A549 (cell line): ENCODE data around the gene RBSN. TPM values are rescaled to one million over a fixed set of nuclear protein-coding genes. Genes with fewer than 3 reads are reported as not detected.
A peak's percentile ranks its signal among the peaks of the same experiment; 100 is the strongest.

Experiments used
- ATAC-seq, 2 experiments: fragments of 200-7000 bp in 1 of 2; fragments of >200 bp in 1 of 2; cut with Nextera tagmentation in 1 of 2; cut with Tn5 transposase in 1 of 2; 3 replicates each; pipeline versions ENCODE4 v1.8.0 to v1.9.1; 2018 to 2020; ENCODE audit warnings: mild to moderate bottlenecking in 1 of 2, moderate library complexity in 1 of 2
- CTCF ChIA-PET: fragments of 300-600 bp; sonication (Branson Sonifier 250); formaldehyde crosslinking; extraction: SDS; loops from one replicate; lab custom pipeline; 2021; ENCODE audit warnings: antibody characterized with exemption, inconsistent platforms; lab: Yijun Ruan, JAX
- POLR2A ChIA-PET: fragments of 350-600 bp; formaldehyde crosslinking; extraction: SDS; loops from one replicate; lab custom pipeline; 2021; ENCODE audit warnings: antibody characterized with exemption, inconsistent platforms; lab: Yijun Ruan, JAX
- DNase-seq, 2 experiments: peaks; one replicate each; pipeline versions ENCODE4 v3.0.0 to v3.0.0-alpha.2; 2011 to 2016; ENCODE audit warnings: low read depth in 1 of 2, low spot score in 1 of 2
- FAIRE-seq: peaks from 2 replicates; lab custom pipeline; 2011; peaks lifted over from hg19 to GRCh38; lab: Jason Lieb, UNC
- H3K27ac ChIP-seq, 2 experiments: fragments of >200 bp; sonication (Bioruptor Twin); formaldehyde crosslinking; 3 replicates each; pipeline ENCODE4 v1.5.1; 2016 to 2017
- H3K4me1 ChIP-seq: fragments of >200 bp; sonication (Bioruptor Twin); formaldehyde crosslinking; 3 replicates; pipeline ENCODE4 v1.6.1; 2016
- H3K4me2 ChIP-seq: fragments of >200 bp; sonication (Bioruptor Twin); formaldehyde crosslinking; 3 replicates; pipeline ENCODE4 v1.6.1; 2016
- H3K4me3 ChIP-seq: fragments of >200 bp; sonication (Bioruptor Twin); formaldehyde crosslinking; 3 replicates; pipeline ENCODE4 v1.5.1; 2016
- H3K9me3 ChIP-seq: fragments of >200 bp; sonication (Bioruptor Twin); formaldehyde crosslinking; 3 replicates; pipeline ENCODE4 v1.6.1; 2016
- CHD4 ChIP-seq: fragments of 200-600 bp; sonication (generic); IDR thresholded peaks from 2 replicates; pipeline ENCODE4 v1.6.1; 2016; ENCODE audit warnings: antibody characterized with exemption, mild to moderate bottlenecking, borderline replicate concordance
- EHMT2 ChIP-seq: fragments of 200-600 bp; sonication (generic); IDR thresholded peaks from 2 replicates; pipeline ENCODE4 v1.6.1; 2016; ENCODE audit warnings: antibody characterized with exemption, low read depth, mild to moderate bottlenecking, moderate library complexity
- EP300 ChIP-seq, 2 experiments: fragments of >200 bp; sonication (Bioruptor Twin); formaldehyde crosslinking; IDR thresholded peaks; 2 replicates in 1 of 2; 3 replicates in 1 of 2; pipeline ENCODE4 v1.6.1; 2016 to 2017
- FOXS1 ChIP-seq: fragments of 250-450 bp; sonication (Bioruptor Pico); IDR thresholded peaks from 2 replicates; pipeline ENCODE4 v1.5.0; 2020; ENCODE audit warnings: mild to moderate bottlenecking, moderate library complexity
- GATA3 ChIP-seq: IDR thresholded peaks from 2 replicates; pipeline ENCODE4 v1.6.1; 2012; ENCODE audit warnings: borderline replicate concordance
- HDAC2 ChIP-seq: fragments of 200-600 bp; sonication (generic); IDR thresholded peaks from 2 replicates; pipeline ENCODE4 v1.6.1; 2016
- KDM1A ChIP-seq: fragments of 200-600 bp; sonication (generic); IDR thresholded peaks from 2 replicates; pipeline ENCODE4 v1.6.1; 2016; ENCODE audit warnings: low read depth, mild to moderate bottlenecking
- KDM5A ChIP-seq: fragments of 200-600 bp; sonication (generic); IDR thresholded peaks from 2 replicates; pipeline ENCODE4 v1.6.1; 2016; ENCODE audit warnings: antibody characterized with exemption, mild to moderate bottlenecking
- MYC ChIP-seq: IDR thresholded peaks from 2 replicates; pipeline ENCODE4 v1.6.1; 2012; ENCODE audit warnings: mild to moderate bottlenecking, inconsistent platforms, low read length, improper control_type of control experiment, borderline replicate concordance
- POLR2AphosphoS2 ChIP-seq: conservative IDR thresholded peaks from 2 replicates; pipeline ENCODE4 v1.6.1; 2012; ENCODE audit warnings: low read length, improper control_type of control experiment, inconsistent platforms
- RARB ChIP-seq: fragments of 250-450 bp; sonication (Bioruptor Pico); IDR thresholded peaks from 2 replicates; pipeline ENCODE4 v1.8.0; 2021; ENCODE audit warnings: mild to moderate bottlenecking, moderate library complexity
- REST ChIP-seq: fragments of 200-600 bp; sonication (generic); IDR thresholded peaks from 2 replicates; pipeline ENCODE4 v1.6.1; 2016; ENCODE audit warnings: antibody characterized with exemption, mild to moderate bottlenecking, moderate library complexity
- TFCP2L1 ChIP-seq: fragments of 250-450 bp; sonication (Bioruptor Pico); IDR thresholded peaks from 2 replicates; pipeline ENCODE4 v1.5.0; 2021; ENCODE audit warnings: mild to moderate bottlenecking
- ZC3H11A ChIP-seq: fragments of 450-650 bp; IDR thresholded peaks from 2 replicates; pipeline ENCODE4 v1.6.1; 2014; ENCODE audit warnings: antibody characterized with exemption, mild to moderate bottlenecking
- WGBS: methylation state at CpG from one replicate; pipeline ENCODE4 v1.1.6; 2017; ENCODE audit errors: missing lambda C conversion rate; 5-methylcytosine and 5-hydroxymethylcytosine counted together
- polyA plus RNA-seq, 4 experiments: library from polyadenylated mRNA; depleted of rRNA in 3 of 4; stranded (reverse); fragments of >200 nt; fragmentation: RNase III in 1 of 4; extraction: RNeasy Plus Mini Kit Qiagen cat#74134 plus additional on column Dnase treatment in 1 of 4; gene quantifications; 2 replicates in 3 of 4; 3 replicates in 1 of 4; pipeline ENCODE4 v1.2.3, GENCODE V29; 2011 to 2017
- TF ChIP-seq, protein P1 (sequence below): IDR thresholded peaks from 2 replicates; pipeline ENCODE4 v1.6.1; 2012; ENCODE audit warnings: low read depth, borderline replicate concordance
- TF ChIP-seq, protein P2 (sequence below): fragments of 450-650 bp; IDR thresholded peaks from 2 replicates; pipeline ENCODE4 v1.6.1; 2014; ENCODE audit warnings: antibody characterized with exemption
- TF ChIP-seq, protein P3 (sequence below): IDR thresholded peaks from 2 replicates; pipeline ENCODE4 v1.6.1; 2012
- TF ChIP-seq, protein P4 (sequence below): fragments of 250-450 bp; sonication (Bioruptor Pico); IDR thresholded peaks from 2 replicates; pipeline ENCODE4 v1.5.0; 2021; ENCODE audit warnings: mild to moderate bottlenecking, moderate library complexity, borderline replicate concordance

The RBSN gene
- polyA plus RNA-seq, 2 of the 4 experiments (the other 2 are of a cell fraction), result 9.5 to 14.9 TPM

DNA sequence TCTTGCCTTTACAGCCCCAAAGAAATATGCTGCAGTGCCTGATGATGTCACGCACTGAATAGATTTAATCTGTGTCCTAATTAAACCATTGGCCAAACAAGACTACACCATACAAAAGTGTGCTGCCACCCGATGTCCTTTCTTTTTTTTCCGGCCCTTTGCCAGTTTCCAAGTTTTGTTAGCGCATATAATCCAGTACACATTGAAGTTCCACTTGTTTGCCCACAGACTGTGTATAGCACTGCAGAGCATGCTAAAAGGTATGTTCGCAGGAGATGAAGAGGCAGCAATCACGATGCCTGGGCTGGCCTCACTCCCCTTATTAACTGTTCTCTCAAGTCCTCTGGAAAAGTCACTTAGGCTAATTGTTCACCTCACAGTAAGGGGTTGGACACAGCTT, 60.6 kb downstream of the RBSN start:
- no peak for ATAC-seq
- Histone ChIP-seq H3K9me3 (no peaks in the 10 kb centered on the region), H3K27ac (no peak overlapping the region), H3K4me1 (0 out of 3 replicates have a peak, but pooled peaks cover 3% of the 10 kb centered on the region), H3K4me2 (no peak overlapping the region), H3K4me3 (no peak overlapping the region)
- ChIA-PET CTCF (interaction anchor here (0.8 to 1.1 kb wide), 2 partner anchors 28 to 112 kb away, joined by 3 to 4 read pairs; no protein-coding TSS in a partner anchor), POLR2A (no interaction called here)
- DNase-seq, result no peak
- no peak for FAIRE-seq
- 88% methylated on average over 6 of the region's 6 CpGs for WGBS
- TF ChIP-seq KDM1A, result no peak
- no peak for TF ChIP-seq ZC3H11A
- TF ChIP-seq, protein P1, sequence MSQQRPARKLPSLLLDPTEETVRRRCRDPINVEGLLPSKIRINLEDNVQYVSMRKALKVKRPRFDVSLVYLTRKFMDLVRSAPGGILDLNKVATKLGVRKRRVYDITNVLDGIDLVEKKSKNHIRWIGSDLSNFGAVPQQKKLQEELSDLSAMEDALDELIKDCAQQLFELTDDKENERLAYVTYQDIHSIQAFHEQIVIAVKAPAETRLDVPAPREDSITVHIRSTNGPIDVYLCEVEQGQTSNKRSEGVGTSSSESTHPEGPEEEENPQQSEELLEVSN, result no peak
- TF ChIP-seq KDM5A, result no peak
- TF ChIP-seq REST, result no peak
- TF ChIP-seq, all 56 proteins: peak for 0

- CTCF ChIA-PET, result interaction anchor here (1.1 kb wide), 2 partner anchors 50 to 195 kb away, joined by 3 to 6 read pairs; no protein-coding TSS in a partner anchor
- WGBS, result 97% methylated on average over 3 of the region's 3 CpGs
- POLR2A ChIA-PET, result no interaction called here
- H3K4me3 ChIP-seq, result no peak overlapping the region
- no peaks in the 10 kb centered on the region for H3K9me3 ChIP-seq
- no peak for TF ChIP-seq RARB (CRISPR knock-in tag)
- TF ChIP-seq POLR2AphosphoS2, result 0 out of 2 replicates have a peak, but pooled peaks have one; percentile 39
- TF ChIP-seq, protein P2, sequence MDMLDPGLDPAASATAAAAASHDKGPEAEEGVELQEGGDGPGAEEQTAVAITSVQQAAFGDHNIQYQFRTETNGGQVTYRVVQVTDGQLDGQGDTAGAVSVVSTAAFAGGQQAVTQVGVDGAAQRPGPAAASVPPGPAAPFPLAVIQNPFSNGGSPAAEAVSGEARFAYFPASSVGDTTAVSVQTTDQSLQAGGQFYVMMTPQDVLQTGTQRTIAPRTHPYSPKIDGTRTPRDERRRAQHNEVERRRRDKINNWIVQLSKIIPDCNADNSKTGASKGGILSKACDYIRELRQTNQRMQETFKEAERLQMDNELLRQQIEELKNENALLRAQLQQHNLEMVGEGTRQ, result no peak
- TF ChIP-seq EHMT2, result no peak
- no peak for TF ChIP-seq HDAC2
- TF ChIP-seq MYC, result no peak
- TF ChIP-seq TFCP2L1 (CRISPR knock-in tag), result no peak
- TF ChIP-seq, protein P3, sequence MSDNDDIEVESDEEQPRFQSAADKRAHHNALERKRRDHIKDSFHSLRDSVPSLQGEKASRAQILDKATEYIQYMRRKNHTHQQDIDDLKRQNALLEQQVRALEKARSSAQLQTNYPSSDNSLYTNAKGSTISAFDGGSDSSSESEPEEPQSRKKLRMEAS, result no peak
- no peak for TF ChIP-seq CHD4
- TF ChIP-seq, all 56 proteins: peak for 1
- Histone ChIP-seq H3K4me2 (no peak overlapping the region), H3K27ac (no peak overlapping the region), H3K4me1 (no peaks in the 10 kb centered on the region)
- FAIRE-seq (no peak), ATAC-seq (no peak), DNase-seq (no peak)
These were observed 65.8 kb downstream of the RBSN start for GRCh38 chr3:15033103-15033502.

DNA sequence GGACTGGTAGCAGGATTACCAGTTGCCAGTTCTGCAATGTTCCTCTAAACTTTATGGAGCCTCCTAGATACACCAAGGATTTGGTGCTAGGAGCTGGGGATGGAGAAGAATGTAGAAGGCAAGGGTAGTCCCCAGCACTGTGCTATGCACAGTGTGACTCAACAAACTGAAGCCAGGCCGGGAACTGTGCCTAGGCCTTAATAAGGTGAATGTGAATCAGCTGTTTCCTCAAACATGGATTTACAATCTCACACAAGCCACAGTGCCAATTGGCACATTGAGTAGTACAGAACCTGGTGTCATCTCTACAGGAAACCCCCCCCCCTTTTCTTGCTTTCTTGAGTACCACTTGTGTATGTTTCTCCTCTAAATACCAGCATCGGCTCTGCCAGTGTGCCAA, 66.3 kb downstream of the RBSN start:
- no peaks in the 10 kb centered on the region for H3K4me1 ChIP-seq
- H3K27ac ChIP-seq, result no peak overlapping the region
- POLR2A ChIA-PET, result no interaction called here
- CTCF ChIA-PET, result interaction anchor here (1.1 kb wide), 2 partner anchors 50 to 196 kb away, joined by 3 to 6 read pairs; no protein-coding TSS in a partner anchor
- no peak overlapping the region for H3K4me2 ChIP-seq
- FAIRE-seq, result no peak
- no peak for DNase-seq
- no peaks in the 10 kb centered on the region for H3K9me3 ChIP-seq
- WGBS, result 89% methylated on average over 2 of the region's 2 CpGs
- no peak overlapping the region for H3K4me3 ChIP-seq
- TF ChIP-seq KDM5A, result no peak
- TF ChIP-seq ZC3H11A, result no peak
- no peak for TF ChIP-seq FOXS1 (CRISPR knock-in tag)
- TF ChIP-seq, protein P2, result no peak
- no peak for TF ChIP-seq POLR2AphosphoS2
- no peak for TF ChIP-seq EHMT2
- no peak for TF ChIP-seq EP300 (IDR thresholded peaks at IDR 0.05)
- TF ChIP-seq GATA3, result no peak
- TF ChIP-seq, protein P4, sequence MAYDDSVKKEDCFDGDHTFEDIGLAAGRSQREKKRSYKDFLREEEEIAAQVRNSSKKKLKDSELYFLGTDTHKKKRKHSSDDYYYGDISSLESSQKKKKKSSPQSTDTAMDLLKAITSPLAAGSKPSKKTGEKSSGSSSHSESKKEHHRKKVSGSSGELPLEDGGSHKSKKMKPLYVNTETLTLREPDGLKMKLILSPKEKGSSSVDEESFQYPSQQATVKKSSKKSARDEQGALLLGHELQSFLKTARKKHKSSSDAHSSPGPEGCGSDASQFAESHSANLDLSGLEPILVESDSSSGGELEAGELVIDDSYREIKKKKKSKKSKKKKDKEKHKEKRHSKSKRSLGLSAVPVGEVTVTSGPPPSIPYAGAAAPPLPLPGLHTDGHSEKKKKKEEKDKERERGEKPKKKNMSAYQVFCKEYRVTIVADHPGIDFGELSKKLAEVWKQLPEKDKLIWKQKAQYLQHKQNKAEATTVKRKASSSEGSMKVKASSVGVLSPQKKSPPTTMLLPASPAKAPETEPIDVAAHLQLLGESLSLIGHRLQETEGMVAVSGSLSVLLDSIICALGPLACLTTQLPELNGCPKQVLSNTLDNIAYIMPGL (CRISPR knock-in tag), result no peak
- no peak for ATAC-seq
